ENCODE measurements around the gene AGRN.

The AGRN gene

DNA sequence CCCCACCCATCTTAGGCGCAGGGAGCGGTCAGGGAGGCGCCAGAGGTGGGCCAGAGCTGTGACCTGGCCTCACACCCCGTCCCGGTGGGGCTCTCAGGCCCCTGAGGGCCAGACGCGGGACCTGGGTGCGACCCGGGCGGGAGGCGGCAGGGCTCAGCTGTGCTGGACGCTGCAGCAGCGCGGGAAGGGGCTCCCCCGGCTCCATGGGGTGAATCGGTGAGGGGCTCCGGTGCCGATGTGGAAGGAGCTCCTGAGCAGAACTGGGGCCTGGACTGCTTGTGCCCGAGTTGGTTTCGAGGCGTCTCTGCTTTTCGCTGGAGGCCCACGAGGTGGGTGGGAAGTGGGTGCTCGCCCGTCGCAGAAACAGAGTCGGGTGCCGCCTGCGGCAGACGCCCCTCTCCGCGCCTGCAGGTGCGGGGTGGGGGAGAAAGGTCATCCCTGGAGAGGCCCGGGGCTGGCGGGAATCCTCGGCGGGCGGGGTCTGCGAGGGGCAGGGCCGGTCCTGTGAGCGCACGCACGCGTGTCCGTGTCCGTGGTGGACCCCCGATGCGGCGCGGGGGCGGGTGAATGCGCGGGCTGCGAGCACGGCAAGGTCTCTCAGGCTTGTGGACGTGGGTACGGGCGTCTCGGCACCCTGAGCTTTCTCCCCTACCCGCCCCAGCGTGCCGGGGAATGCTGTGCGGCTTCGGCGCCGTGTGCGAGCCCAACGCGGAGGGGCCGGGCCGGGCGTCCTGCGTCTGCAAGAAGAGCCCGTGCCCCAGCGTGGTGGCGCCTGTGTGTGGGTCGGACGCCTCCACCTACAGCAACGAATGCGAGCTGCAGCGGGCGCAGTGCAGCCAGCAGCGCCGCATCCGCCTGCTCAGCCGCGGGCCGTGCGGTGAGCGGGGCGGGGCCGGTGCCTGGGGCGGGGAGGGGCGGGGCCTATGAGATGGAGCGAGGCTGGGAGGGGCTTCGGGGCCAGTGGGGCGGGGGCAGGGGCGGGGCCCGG lies 20.4 kb downstream of the AGRN start:
- H3K4me1 Mint-ChIP-seq = peaks cover 6% of the 10 kb centered on the region
- peaks cover 29% of the 10 kb centered on the region for H3K27me3 Mint-ChIP-seq (ENCODE audit: low read depth)
- H3K4me3 Mint-ChIP-seq = peak overlapping the region; percentile 62 to 73 (median 73)
- no peaks in the 10 kb centered on the region for H3K9me3 Mint-ChIP-seq
- H3K27ac Mint-ChIP-seq = no peak overlapping the region
- H3K36me3 Mint-ChIP-seq (ENCODE audit: low read depth) = peaks cover 19% of the 10 kb centered on the region
- no peak for TF ChIP-seq CTCF (IDR thresholded peaks at IDR 0.05; ENCODE audit: unreplicated experiment in 3 of 3)

GRCh38 chr1:1041092-1041523 lies 21.2 kb downstream of the AGRN start:
- Mint-ChIP-seq H3K27ac (no peak overlapping the region), H3K4me1 (peaks cover 6% of the 10 kb centered on the region), H3K9me3 (no peaks in the 10 kb centered on the region), H3K36me3 (ENCODE audit: low read depth) (peaks cover 15% of the 10 kb centered on the region), H3K4me3 (no peak overlapping the region), H3K27me3 (ENCODE audit: low read depth) (peaks cover 23% of the 10 kb centered on the region)
- TF ChIP-seq CTCF (IDR thresholded peaks at IDR 0.05; ENCODE audit: unreplicated experiment in 3 of 3) = no peak

GRCh38 chr1:1041873-1042272 lies 22.0 kb downstream of the AGRN start:
- H3K27me3 Mint-ChIP-seq (ENCODE audit: low read depth) = peaks cover 23% of the 10 kb centered on the region
- no peak for TF ChIP-seq CTCF (IDR thresholded peaks at IDR 0.05; ENCODE audit: unreplicated experiment in 3 of 3)
- H3K27ac Mint-ChIP-seq = no peak overlapping the region
- no peaks in the 10 kb centered on the region for H3K9me3 Mint-ChIP-seq
- H3K4me3 Mint-ChIP-seq = no peak overlapping the region
- H3K4me1 Mint-ChIP-seq = peaks cover 6% of the 10 kb centered on the region
- H3K36me3 Mint-ChIP-seq (ENCODE audit: low read depth) = peaks cover 14% of the 10 kb centered on the region

DNA sequence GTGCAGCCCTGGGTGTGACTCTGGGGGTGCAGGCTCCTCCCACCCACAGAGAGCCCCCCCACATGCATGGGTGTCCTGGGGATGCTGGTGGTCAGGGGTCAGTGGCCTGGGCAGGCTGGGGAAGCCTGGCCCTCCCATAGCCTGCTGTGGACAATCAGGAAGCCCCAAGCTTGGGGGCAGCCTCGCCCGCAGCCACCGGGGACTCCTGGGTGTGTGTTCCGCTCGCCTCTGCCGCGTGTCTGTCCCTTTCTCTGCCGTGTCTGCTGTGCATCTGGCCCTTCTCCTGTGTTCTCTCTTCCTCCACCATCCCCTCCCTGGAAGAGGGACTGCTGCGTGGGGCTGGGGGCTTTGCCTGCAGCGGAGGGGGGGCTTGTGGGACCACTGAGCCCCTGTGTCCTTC lies 22.9 kb downstream of the AGRN start:
- no peaks in the 10 kb centered on the region for H3K9me3 Mint-ChIP-seq
- H3K4me3 Mint-ChIP-seq = no peak overlapping the region
- H3K4me1 Mint-ChIP-seq = peaks cover 6% of the 10 kb centered on the region
- H3K27me3 Mint-ChIP-seq (ENCODE audit: low read depth) = peaks cover 18% of the 10 kb centered on the region
- TF ChIP-seq CTCF (IDR thresholded peaks at IDR 0.05; ENCODE audit: unreplicated experiment in 3 of 3) = no peak
- H3K36me3 Mint-ChIP-seq (ENCODE audit: low read depth) = peaks cover 18% of the 10 kb centered on the region
- no peak overlapping the region for H3K27ac Mint-ChIP-seq

GRCh38 chr1:1043411-1043810 lies 23.5 kb downstream of the AGRN start:
- no peak overlapping the region for H3K4me3 Mint-ChIP-seq
- H3K4me1 Mint-ChIP-seq = peaks cover 6% of the 10 kb centered on the region
- no peak for TF ChIP-seq CTCF (IDR thresholded peaks at IDR 0.05; ENCODE audit: unreplicated experiment in 3 of 3)
- H3K36me3 Mint-ChIP-seq (ENCODE audit: low read depth) = peaks cover 18% of the 10 kb centered on the region
- no peak overlapping the region for H3K27ac Mint-ChIP-seq
- peaks cover 14% of the 10 kb centered on the region for H3K27me3 Mint-ChIP-seq (ENCODE audit: low read depth)
- H3K9me3 Mint-ChIP-seq = no peaks in the 10 kb centered on the region

Data from nephron (organoid).